Activated CD4-positive, alpha-beta memory T cell treated with anti-CD3 and anti-CD28 coated beads, Interleukin-2, amount 10 ng/mL, durations not matched to agents 7 days and 5 days (primary cell): ENCODE data around the gene TTC28. TPM values are rescaled to one million over a fixed set of nuclear protein-coding genes. Genes with fewer than 3 reads are reported as not detected.

Experiments used
- CTCF ChIA-PET: fragments of 350-600 bp; sonication (Branson Sonifier 250); formaldehyde crosslinking; loops from one replicate; lab custom pipeline; 2021; ENCODE audit warnings: antibody characterized with exemption, inconsistent platforms; lab: Charles Lee
- POLR2A ChIA-PET: fragments of 350-600 bp; sonication (Branson Sonifier 250); formaldehyde crosslinking; loops from one replicate; lab custom pipeline; 2021; ENCODE audit warnings: antibody characterized with exemption; lab: Charles Lee
- DNase-seq: peaks from one replicate; pipeline ENCODE4 v3.0.0-alpha.2; 2020
- H3K27ac Mint-ChIP-seq: one replicate; pipeline ENCODE4 v1.8.0; 2021; ENCODE audit warnings: mild to moderate bottlenecking, mixed read lengths
- H3K27me3 Mint-ChIP-seq: one replicate; pipeline ENCODE4 v1.8.0; 2021; ENCODE audit warnings: mixed read lengths
- H3K36me3 Mint-ChIP-seq: one replicate; pipeline ENCODE4 v1.8.0; 2021; ENCODE audit warnings: low read depth, mixed read lengths
- H3K4me1 Mint-ChIP-seq: one replicate; pipeline ENCODE4 v1.8.0; 2021; ENCODE audit warnings: mixed read lengths
- H3K4me3 Mint-ChIP-seq: one replicate; pipeline ENCODE4 v1.8.0; 2021; ENCODE audit warnings: mild to moderate bottlenecking, mixed read lengths
- H3K9me3 Mint-ChIP-seq: one replicate; pipeline ENCODE4 v1.8.0; 2021; ENCODE audit warnings: mixed read lengths
- total RNA-seq, 2 experiments: library from RNA; stranded (reverse); gene quantifications; one replicate each; pipeline ENCODE4 v1.2.3, GENCODE V29; 2021

TTC28 gene
- total RNA-seq, 2 experiments from 2014 or later = 0.93 to 1.4 TPM

GRCh38 chr22:28013611-28014010, 666.0 kb downstream of the TTC28 start:
- Mint-ChIP-seq H3K4me3 (no peak overlapping the region), H3K27me3 (no peaks in the 10 kb centered on the region), H3K4me1 (no peaks in the 10 kb centered on the region), H3K36me3 (no peaks in the 10 kb centered on the region), H3K27ac (no peak overlapping the region), H3K9me3 (no peaks in the 10 kb centered on the region)
- CTCF ChIA-PET = no interaction called here
- POLR2A ChIA-PET = no interaction called here
- DNase-seq = no peak

- ChIA-PET POLR2A (no interaction called here), CTCF (no interaction called here)
- no peaks in the 10 kb centered on the region for H3K27me3 Mint-ChIP-seq
- H3K9me3 Mint-ChIP-seq = no peaks in the 10 kb centered on the region
- no peak overlapping the region for H3K4me3 Mint-ChIP-seq
- no peak overlapping the region for H3K27ac Mint-ChIP-seq
- H3K4me1 Mint-ChIP-seq = no peaks in the 10 kb centered on the region
- no peaks in the 10 kb centered on the region for H3K36me3 Mint-ChIP-seq
- DNase-seq = no peak
These were observed 666.7 kb downstream of the TTC28 start for GRCh38 chr22:28012832-28013460.

GRCh38 chr22:28009272-28009827, 670.3 kb downstream of the TTC28 start:
- CTCF ChIA-PET = interaction anchor here (0.6 to 1.0 kb wide), 3 partner anchors 90 to 128 kb away, joined by 3 to 4 read pairs (median 3); partner anchors contain the start of gene PITPNB

GRCh38 chr22:28008649-28009048, 671.0 kb downstream of the TTC28 start:
- no peaks in the 10 kb centered on the region for H3K4me1 Mint-ChIP-seq
- H3K27me3 Mint-ChIP-seq = no peaks in the 10 kb centered on the region
- ChIA-PET POLR2A (no interaction called here), CTCF (interaction anchor here (0.6 to 1.0 kb wide), 3 partner anchors 89 to 127 kb away, joined by 3 to 4 read pairs (median 3); partner anchors contain the start of gene PITPNB)
- H3K27ac Mint-ChIP-seq = no peak overlapping the region
- H3K4me3 Mint-ChIP-seq = no peak overlapping the region
- DNase-seq = no peak
- no peaks in the 10 kb centered on the region for H3K9me3 Mint-ChIP-seq
- H3K36me3 Mint-ChIP-seq = no peaks in the 10 kb centered on the region

More at GRCh38 chr22:28009272-28009827, 670.3 kb downstream of the TTC28 start:
- Mint-ChIP-seq H3K4me1 (no peaks in the 10 kb centered on the region), H3K9me3 (no peaks in the 10 kb centered on the region), H3K4me3 (no peak overlapping the region), H3K27me3 (no peaks in the 10 kb centered on the region), H3K27ac (no peak overlapping the region), H3K36me3 (no peaks in the 10 kb centered on the region)
- DNase-seq = peak; percentile 72
- POLR2A ChIA-PET = no interaction called here

- Mint-ChIP-seq H3K9me3 (no peaks in the 10 kb centered on the region), H3K27ac (no peak overlapping the region), H3K4me3 (no peak overlapping the region), H3K4me1 (no peaks in the 10 kb centered on the region), H3K36me3 (no peaks in the 10 kb centered on the region), H3K27me3 (no peaks in the 10 kb centered on the region)
- CTCF ChIA-PET = interaction anchor here (1.4 kb wide), 1 partner anchor 123 kb away, joined by 3 read pairs; no protein-coding TSS in a partner anchor
- DNase-seq = no peak
- POLR2A ChIA-PET = no interaction called here
These were observed 671.6 kb downstream of the TTC28 start for GRCh38 chr22:28008056-28008455.

GRCh38 chr22:28006271-28006670, 673.4 kb downstream of the TTC28 start:
- CTCF ChIA-PET = interaction anchor here (0.5 to 0.9 kb wide), 2 partner anchors 75 to 126 kb away, joined by 3 read pairs; no protein-coding TSS in a partner anchor
- H3K27ac Mint-ChIP-seq = no peak overlapping the region
- POLR2A ChIA-PET = no interaction called here

GRCh38 chr22:28005513-28005912, 674.1 kb downstream of the TTC28 start:
- H3K4me3 Mint-ChIP-seq = no peak overlapping the region
- no peaks in the 10 kb centered on the region for H3K4me1 Mint-ChIP-seq
- ChIA-PET POLR2A (no interaction called here), CTCF (no interaction called here)
- DNase-seq = no peak
- no peaks in the 10 kb centered on the region for H3K27me3 Mint-ChIP-seq
- H3K27ac Mint-ChIP-seq = no peak overlapping the region
- no peaks in the 10 kb centered on the region for H3K36me3 Mint-ChIP-seq
- H3K9me3 Mint-ChIP-seq = no peaks in the 10 kb centered on the region

More at GRCh38 chr22:28006271-28006670, 673.4 kb downstream of the TTC28 start:
- H3K27me3 Mint-ChIP-seq = no peaks in the 10 kb centered on the region
- no peaks in the 10 kb centered on the region for H3K4me1 Mint-ChIP-seq
- H3K9me3 Mint-ChIP-seq = no peaks in the 10 kb centered on the region
- H3K4me3 Mint-ChIP-seq = no peak overlapping the region
- no peak for DNase-seq
- no peaks in the 10 kb centered on the region for H3K36me3 Mint-ChIP-seq

GRCh38 chr22:28004021-28004420, 675.6 kb downstream of the TTC28 start:
- H3K4me1 Mint-ChIP-seq = no peaks in the 10 kb centered on the region
- DNase-seq = no peak
- H3K9me3 Mint-ChIP-seq = no peaks in the 10 kb centered on the region
- H3K4me3 Mint-ChIP-seq = no peak overlapping the region
- no peaks in the 10 kb centered on the region for H3K36me3 Mint-ChIP-seq
- ChIA-PET CTCF (interaction anchor here (0.8 kb wide), 1 partner anchor 118 kb away, joined by 3 read pairs; no protein-coding TSS in a partner anchor), POLR2A (no interaction called here)
- H3K27me3 Mint-ChIP-seq = no peaks in the 10 kb centered on the region
- no peak overlapping the region for H3K27ac Mint-ChIP-seq

GRCh38 chr22:28002863-28003565, 676.6 kb downstream of the TTC28 start:
- no peak for DNase-seq
- Mint-ChIP-seq H3K27ac (no peak overlapping the region), H3K4me1 (no peaks in the 10 kb centered on the region), H3K9me3 (no peaks in the 10 kb centered on the region), H3K4me3 (no peak overlapping the region), H3K36me3 (no peaks in the 10 kb centered on the region), H3K27me3 (no peaks in the 10 kb centered on the region)
- ChIA-PET CTCF (interaction anchor here (0.8 to 1.0 kb wide), 2 partner anchors 58 to 84 kb away, joined by 3 read pairs; partner anchors contain the start of gene PITPNB), POLR2A (no interaction called here)

- ChIA-PET POLR2A (no interaction called here), CTCF (interaction anchor here (0.8 to 1.0 kb wide), 2 partner anchors 57 to 83 kb away, joined by 3 read pairs; partner anchors contain the start of gene PITPNB)
- Mint-ChIP-seq H3K27ac (no peak overlapping the region), H3K27me3 (no peaks in the 10 kb centered on the region), H3K4me1 (no peaks in the 10 kb centered on the region), H3K4me3 (no peak overlapping the region), H3K9me3 (no peaks in the 10 kb centered on the region), H3K36me3 (no peaks in the 10 kb centered on the region)
- DNase-seq = no peak
These were observed 677.4 kb downstream of the TTC28 start for GRCh38 chr22:28002181-28002700.

- no peak overlapping the region for H3K4me3 Mint-ChIP-seq
- DNase-seq = no peak
- H3K27me3 Mint-ChIP-seq = no peaks in the 10 kb centered on the region
- no peaks in the 10 kb centered on the region for H3K4me1 Mint-ChIP-seq
- H3K27ac Mint-ChIP-seq = no peak overlapping the region
- ChIA-PET CTCF (no interaction called here), POLR2A (no interaction called here)
- H3K9me3 Mint-ChIP-seq = no peaks in the 10 kb centered on the region
- no peaks in the 10 kb centered on the region for H3K36me3 Mint-ChIP-seq
These were observed 678.3 kb downstream of the TTC28 start for GRCh38 chr22:28001171-28001835.

GRCh38 chr22:28000361-28000760, 679.3 kb downstream of the TTC28 start:
- H3K27me3 Mint-ChIP-seq = no peaks in the 10 kb centered on the region
- H3K4me1 Mint-ChIP-seq = no peaks in the 10 kb centered on the region
- DNase-seq = no peak
- H3K4me3 Mint-ChIP-seq = no peak overlapping the region
- no peak overlapping the region for H3K27ac Mint-ChIP-seq
- no peaks in the 10 kb centered on the region for H3K36me3 Mint-ChIP-seq
- ChIA-PET POLR2A (no interaction called here), CTCF (no interaction called here)
- H3K9me3 Mint-ChIP-seq = no peaks in the 10 kb centered on the region
